Embryonic facial prominence (tissue), 1 donor: ENCODE results near the gene SMCO1.
"Not testable (repeated sequence)": the region's sequence is repeated elsewhere in the genome, so short reads cannot be mapped to it uniquely, and the experiment has no call there.

Experiments used
- DNase-seq: peaks from one replicate; pipeline ENCODE4 v3.0.0-alpha.2; 2016; ENCODE audit errors: extremely low spot score

The SMCO1 gene, protein sequence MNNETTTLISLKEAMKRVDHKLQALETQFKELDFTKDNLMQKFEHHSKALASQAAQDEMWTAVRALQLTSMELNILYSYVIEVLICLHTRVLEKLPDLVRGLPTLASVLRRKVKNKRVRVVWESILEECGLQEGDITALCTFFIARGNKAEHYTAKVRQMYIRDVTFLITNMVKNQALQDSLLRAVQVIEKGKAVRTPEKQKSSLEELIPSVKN

DNA sequence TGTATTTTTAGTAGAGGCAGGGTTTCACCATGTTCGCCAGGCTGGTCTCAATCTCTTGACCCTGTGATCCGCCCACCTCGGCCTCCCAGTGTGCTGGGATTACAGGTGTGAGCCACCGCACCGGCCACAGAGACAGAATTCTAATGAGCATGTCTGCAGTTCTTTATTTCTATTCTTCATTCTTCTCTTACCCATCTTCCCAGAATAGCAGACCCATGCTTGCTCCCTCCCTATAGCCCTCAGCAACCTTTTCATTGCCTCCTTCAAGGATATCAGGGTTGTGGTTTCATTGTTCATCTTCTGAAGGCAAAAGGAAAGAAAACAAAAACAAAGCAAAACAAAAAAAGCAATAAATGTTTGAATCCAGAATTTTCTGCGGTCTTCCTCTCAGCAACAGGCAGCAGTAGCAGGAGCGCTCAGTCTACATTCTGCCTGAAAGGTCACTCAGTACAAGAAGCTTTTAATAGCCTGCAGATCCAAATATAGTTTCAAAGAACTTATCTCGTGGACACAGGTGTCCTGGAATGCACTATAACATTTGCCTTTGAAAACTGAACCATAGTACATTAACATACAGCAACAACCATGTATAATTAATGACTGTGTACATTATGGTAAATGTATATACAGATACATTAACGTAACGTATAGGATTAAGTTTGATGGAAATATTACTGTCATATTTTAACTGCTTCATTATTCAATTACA is at the start of gene SMCO1:
Gene SMCO1, minus strand, starts transcription at position 434 of the 709 bp plus-strand sequence. Its CDS starts 137 bp downstream, at position 297.
- DNase-seq: no peak

DNA sequence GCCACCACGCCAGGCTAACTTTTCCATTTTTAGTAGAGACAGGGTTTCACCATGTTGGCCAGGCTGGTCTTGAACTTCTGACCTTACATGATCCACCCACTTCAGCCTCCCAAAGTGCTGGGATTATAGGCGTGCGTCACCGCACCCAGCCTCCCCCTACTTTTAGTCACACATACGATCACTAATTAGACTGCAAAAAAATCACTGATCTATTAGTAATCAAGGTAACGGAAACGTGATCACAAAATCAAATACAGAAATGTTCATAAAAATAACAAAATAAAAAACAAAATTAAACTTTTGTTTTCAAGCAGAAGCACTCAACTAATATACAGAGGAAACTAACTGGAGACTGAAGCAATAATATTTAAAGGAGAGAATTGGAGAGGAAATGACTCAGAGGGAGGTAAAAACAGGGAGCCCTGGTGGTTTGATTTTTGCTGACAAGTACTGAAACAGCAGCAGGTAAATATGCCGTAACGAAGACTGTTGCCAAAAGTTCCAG is 48.6 kb upstream of the SMCO1 start:
- DNase-seq: no peak

DNA sequence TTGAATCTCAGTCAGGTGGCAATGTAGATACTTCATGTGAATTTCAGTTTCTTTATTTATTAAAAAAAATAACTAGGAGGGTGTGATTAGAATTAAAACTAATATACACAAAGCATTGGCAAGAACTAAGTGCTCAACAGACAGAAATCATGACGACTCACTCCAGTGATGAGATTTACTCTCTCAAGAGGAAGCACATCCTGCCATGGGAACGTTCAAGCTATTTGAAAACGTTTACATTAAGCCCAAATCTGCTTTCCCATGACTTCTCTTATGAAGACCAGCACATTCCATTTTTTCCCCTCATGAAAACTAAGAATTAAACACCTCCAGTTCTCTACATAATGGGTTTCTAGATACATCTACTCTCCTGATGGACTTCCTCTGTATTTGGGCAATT is 44.7 kb upstream of the SMCO1 start:
- no peak for DNase-seq

GRCh38 chr3:196558476-196558875 is 43.3 kb upstream of the SMCO1 start:
- no peak for DNase-seq

DNA sequence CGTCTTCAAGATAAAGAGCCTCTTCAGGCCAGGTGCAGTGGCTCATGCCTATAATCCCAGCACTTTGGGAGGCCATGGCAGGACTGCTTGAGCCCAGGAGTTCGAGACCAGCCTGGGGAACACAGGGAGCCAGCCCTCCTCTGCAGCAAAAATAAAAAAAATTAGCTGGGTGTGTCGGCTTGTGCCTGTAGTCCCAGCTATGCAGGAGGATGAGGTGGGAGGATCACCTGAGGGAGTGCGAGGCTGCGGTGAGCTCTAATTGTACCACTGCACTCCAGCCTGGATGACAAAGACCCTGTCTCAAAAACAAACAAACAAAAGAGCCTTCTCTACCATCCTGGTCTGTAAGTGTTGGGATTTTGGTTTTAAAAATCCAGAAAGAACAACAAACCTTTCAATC is 42.1 kb upstream of the SMCO1 start:
- no peak for DNase-seq

DNA sequence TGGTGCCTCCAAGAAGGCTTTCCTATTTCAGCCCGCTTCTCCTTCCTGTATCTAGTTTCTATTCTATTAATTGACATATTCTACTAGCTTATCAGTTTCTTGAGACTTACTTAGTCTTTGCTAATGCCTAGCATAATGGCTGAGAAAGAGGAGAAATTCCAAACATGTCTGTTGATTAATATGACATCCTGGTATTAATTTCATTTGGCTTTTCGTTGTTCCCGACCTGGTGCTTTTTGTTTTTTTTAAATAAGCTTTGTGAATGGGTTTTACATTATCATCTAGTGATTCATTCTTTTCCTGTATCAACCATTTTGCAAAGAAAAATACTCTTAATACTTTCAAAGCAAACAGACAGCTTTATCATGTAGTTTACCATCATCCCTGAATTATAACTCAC is 40.1 kb upstream of the SMCO1 start:
- DNase-seq: no peak

GRCh38 chr3:196554205-196554604 is 39.1 kb upstream of the SMCO1 start:
- no peak for DNase-seq

DNA sequence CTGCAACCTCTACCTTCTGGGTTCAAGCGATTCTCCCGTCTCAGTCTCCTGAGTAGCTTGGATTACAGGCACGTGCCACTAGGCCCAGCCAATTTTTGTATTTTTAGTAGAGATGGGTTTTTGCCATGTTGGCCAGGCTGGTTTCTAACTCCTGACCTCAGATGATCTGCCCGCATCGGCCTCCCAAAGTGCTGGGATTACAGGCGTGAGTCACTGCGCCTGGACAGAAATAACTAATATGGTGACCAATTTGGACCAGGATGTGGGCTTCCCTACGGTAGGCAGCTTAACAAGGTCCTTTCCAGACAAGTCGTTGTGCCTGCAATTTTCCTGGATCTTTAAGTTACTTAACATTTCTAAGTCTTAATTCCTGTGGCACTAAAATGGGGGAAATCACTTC is 38.4 kb upstream of the SMCO1 start:
- no peak for DNase-seq

DNA sequence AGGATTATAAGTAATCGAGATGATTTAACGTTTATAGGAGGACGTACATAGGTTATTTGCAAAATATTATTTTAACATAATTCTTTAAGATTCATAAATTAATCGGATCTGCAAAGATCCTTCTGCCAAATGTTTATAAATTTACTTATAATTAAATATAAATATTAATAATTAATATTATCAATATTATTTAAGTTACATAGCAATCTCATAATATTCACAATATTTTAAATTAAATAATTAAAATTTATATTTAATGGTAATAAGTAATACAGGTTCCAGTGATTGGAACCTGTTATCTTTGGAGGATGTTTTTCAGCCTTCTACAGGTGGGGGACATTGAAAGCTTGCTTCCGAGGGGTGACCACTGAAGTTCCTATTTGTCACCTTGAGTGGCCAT is 37.1 kb upstream of the SMCO1 start:
- no peak for DNase-seq

- DNase-seq: not testable (repeated sequence)
Observed at GRCh38 chr3:196550172-196550571, 35.0 kb upstream of the SMCO1 start.

GRCh38 chr3:196549312-196549711 is 34.2 kb upstream of the SMCO1 start:
- DNase-seq: not testable (repeated sequence)

GRCh38 chr3:196547067-196547466 is 31.9 kb upstream of the SMCO1 start:
- DNase-seq: no peak

- DNase-seq: no peak
Observed at GRCh38 chr3:196546537-196546936, 31.4 kb upstream of the SMCO1 start.

DNA sequence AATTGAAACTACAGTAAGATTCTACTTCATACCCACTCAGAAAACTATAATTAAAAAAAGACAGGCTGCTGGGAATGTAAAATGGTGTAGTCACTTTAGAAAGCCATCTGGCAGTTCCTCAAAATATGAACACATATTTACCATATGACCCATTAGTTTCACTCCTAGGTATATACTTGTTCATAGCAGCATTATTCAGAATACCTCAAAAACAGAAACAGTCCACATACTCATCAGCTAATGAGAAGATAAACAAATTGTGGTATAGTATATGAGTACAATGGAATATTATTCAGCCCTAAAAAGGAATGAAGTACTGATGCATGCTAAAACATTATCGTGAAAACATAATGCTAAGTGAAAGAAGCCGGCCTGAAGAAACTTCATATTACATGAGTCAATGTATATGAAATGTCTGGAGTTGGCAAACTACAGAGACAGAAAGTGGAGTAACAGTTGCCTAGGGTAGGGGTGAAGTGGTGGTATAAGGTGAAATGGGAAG is 29.4 kb upstream of the SMCO1 start:
- DNase-seq: no peak

- no peak for DNase-seq
Observed at GRCh38 chr3:196541684-196542445, 26.7 kb upstream of the SMCO1 start.

DNA sequence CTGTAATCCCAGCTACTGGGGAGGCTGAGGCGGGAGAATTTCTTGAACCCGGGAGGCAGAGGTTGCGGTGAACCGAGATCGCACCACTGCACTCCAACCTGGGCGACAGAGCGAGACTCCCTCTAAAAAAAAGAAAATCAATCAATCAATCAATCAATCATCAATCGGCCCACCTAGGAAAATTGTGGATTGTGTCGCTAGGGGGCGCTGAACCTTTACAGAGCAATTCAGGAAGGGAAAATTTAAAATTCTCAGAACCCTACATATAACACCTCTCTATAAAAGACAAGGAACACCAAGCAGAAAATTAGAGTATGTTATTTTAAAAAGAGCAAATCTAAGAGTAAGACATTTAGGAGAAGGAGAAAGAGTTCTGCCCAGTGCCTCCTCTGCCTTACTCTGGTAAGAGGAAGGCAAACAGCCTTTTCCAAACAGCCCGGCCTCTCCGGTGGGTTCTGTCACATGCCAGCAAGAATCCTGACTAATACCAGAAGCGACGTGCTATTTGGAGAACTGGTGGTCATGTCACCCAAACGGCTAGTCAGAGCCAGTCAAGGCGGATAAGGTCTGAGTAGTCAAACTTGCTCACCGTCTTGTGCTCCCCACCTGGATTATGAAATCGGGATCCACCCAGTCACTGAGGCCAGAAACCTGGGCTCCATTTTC is 22.3 kb upstream of the SMCO1 start:
- DNase-seq: no peak

DNA sequence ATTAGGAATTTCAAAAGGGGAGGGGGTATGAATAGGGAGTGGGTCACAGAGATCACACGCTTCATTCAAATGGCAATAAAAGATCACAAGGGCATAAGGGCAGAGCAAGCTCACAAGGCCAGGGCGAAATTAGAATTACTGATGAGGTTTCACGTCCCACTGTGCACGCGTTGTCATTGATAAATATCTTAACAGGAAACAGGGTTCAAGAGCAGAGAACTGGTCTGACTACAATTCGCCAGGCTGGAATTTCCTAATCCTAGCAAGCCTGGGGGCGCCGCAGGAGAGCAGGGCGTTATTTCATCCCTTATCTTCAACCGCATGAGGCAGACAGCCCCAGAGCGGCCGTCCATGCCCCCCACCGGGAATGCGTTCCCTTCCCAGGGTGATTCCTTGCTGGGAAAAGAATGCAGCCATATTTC is 18.1 kb upstream of the SMCO1 start:
- DNase-seq: no peak

DNA sequence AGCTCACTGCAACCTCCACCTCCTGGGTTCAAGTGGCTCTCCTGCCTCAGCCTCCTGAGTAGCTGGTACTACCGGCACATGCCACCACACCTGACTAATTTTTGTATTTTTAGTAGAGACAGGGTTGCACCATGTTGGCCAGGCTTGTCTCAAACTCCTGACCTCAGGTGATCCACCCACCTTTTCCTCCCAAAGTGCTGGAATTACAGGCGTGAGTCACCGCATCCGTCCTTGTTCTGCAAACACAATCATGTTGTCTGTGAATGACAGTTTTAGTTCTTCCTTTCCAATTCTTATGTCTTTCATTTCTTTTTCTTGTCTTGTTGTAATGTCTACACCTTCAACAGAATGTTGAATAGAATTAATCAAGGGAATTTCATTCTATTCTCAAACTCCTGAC is 16.3 kb upstream of the SMCO1 start:
- no peak for DNase-seq

DNA sequence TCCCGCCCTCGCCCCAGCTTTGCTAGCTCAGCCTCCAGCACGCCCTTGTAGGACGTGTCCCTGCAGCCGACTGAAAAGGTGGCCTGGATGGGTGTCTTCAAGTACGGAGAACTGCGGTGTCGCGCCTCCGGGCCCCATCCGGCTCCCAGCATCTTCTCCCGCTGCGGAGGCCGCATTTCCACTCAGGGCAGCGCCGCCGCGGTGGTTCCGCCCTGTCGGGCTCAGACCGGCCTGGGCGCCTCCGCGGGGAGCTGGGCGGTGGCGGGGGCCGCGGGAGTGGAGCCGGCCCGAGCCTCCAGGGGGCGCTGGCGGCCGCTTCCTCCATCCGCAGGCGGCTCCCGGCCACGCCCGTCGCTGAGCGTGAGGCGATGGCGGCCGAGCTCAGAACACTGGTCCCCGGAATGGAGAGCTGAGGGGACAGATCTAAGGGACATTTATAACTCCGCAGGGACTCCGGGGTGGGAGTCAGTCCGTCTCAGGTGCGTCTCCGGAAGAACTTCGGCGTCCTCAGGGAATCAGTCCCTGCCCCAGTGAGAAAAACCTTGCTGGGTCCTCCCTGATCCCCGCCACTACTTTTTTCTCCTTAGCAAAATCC is 13.6 kb upstream of the SMCO1 start:
- no peak for DNase-seq

GRCh38 chr3:196525141-196525540 is 10.0 kb upstream of the SMCO1 start:
- DNase-seq: no peak

- no peak for DNase-seq
Observed at GRCh38 chr3:196524527-196524926, 9.4 kb upstream of the SMCO1 start.

DNA sequence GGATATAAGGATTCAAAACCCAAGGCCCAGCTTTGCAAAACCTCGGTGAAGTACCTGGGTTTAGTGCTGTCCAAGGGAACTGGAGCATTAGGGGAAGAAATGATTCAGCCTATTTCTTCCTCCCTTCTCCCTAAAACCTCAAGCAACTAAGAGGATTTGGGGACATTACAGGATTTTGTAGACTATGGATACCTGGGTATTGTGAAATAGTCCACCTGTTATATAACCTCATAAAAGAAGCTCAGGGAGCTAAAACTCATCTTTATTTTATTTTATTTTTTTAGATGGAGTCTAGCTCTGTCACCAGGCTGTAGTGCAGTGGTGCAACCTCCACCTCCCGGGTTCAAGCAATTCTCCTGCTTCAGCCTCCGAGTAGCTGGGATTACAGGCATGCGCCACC is 8.7 kb upstream of the SMCO1 start:
- no peak for DNase-seq
